PC-3 (cell line): ENCODE measurements around the gene SLC35D3. TPM values are rescaled to one million over a fixed set of nuclear protein-coding genes. Genes with fewer than 3 reads are reported as not detected.

Source experiments
- ATAC-seq: fragments of 200-7000 bp; cut with Tn5 transposase; 2 replicates; pipeline ENCODE4 v1.9.1; 2020; ENCODE audit warnings: mild to moderate bottlenecking, moderate library complexity
- BruUV-seq: library from RNA; stranded (reverse); fragments of 400-500 nt; replicated peaks from 2 replicates; lab custom pipeline; 2021; lab: Mats Ljungman, UMichigan
- CTCF ChIA-PET: fragments of 300-600 bp; sonication (Branson Sonifier 250); formaldehyde crosslinking; loops from one replicate; lab custom pipeline; 2022; ENCODE audit warnings: antibody characterized with exemption; lab: Charles Lee
- POLR2A ChIA-PET: fragments of 300-600 bp; sonication (Branson Sonifier 250); formaldehyde crosslinking; loops from one replicate; lab custom pipeline; 2022; ENCODE audit warnings: antibody characterized with exemption; ENCODE audit not compliant: unreplicated experiment; lab: Charles Lee
- DNase-seq: peaks from one replicate; pipeline ENCODE4 v3.0.0-alpha.2; 2015
- H2AFZ ChIP-seq: fragments of 300-600 bp; sonication (generic); 2 replicates; pipeline ENCODE4 v1.6.0; 2016; ENCODE audit warnings: antibody characterized with exemption, low read length
- H3F3A ChIP-seq: fragments of 300-600 bp; sonication (generic); one replicate; pipeline ENCODE4 v1.6.0; 2017; ENCODE audit warnings: antibody characterized with exemption, low read length, control low read depth, mild to moderate bottlenecking; ENCODE audit not compliant: unreplicated experiment
- H3K27ac ChIP-seq: fragments of 300-600 bp; sonication (generic); 2 replicates; pipeline ENCODE4 v1.5.1; 2016; ENCODE audit warnings: mild to moderate bottlenecking, low read length
- H3K27me3 ChIP-seq: fragments of 300-600 bp; sonication (generic); 2 replicates; pipeline ENCODE4 v1.6.1; 2016; ENCODE audit warnings: low read length, mixed read lengths
- H3K36me3 ChIP-seq: fragments of 300-600 bp; sonication (generic); 2 replicates; pipeline ENCODE4 v1.6.1; 2016; ENCODE audit warnings: low read depth, mixed run types, low read length, mixed read lengths
- H3K4me1 ChIP-seq: fragments of 300-600 bp; sonication (generic); 2 replicates; pipeline ENCODE4 v1.5.1; 2016; ENCODE audit warnings: low read length; ENCODE audit not compliant: insufficient read depth
- H3K4me2 ChIP-seq: fragments of 300-600 bp; sonication (generic); 2 replicates; pipeline ENCODE4 v1.6.0; 2016; ENCODE audit warnings: low read length
- H3K4me3 ChIP-seq: fragments of 300-600 bp; sonication (generic); 2 replicates; pipeline ENCODE4 v1.5.1; 2016; ENCODE audit warnings: mild to moderate bottlenecking, low read length, mixed read lengths
- H3K79me2 ChIP-seq: fragments of 300-600 bp; sonication (generic); 2 replicates; pipeline ENCODE4 v1.6.1; 2017; ENCODE audit warnings: low read length, mixed read lengths
- H3K9ac ChIP-seq: fragments of 300-600 bp; sonication (generic); 2 replicates; pipeline ENCODE4 v1.6.0; 2016; ENCODE audit warnings: mild to moderate bottlenecking, low read length
- H3K9me2 ChIP-seq: fragments of 300-600 bp; sonication (generic); replicated peaks from 2 replicates; pipeline ENCODE4 v1.6.1; 2016; ENCODE audit warnings: mixed run types, low read length, mixed read lengths
- H3K9me3 ChIP-seq: fragments of 300-600 bp; sonication (generic); 2 replicates; pipeline ENCODE4 v1.6.1; 2016; ENCODE audit warnings: low read length, mixed read lengths
- H4K20me1 ChIP-seq: fragments of 300-600 bp; sonication (generic); 2 replicates; pipeline ENCODE4 v1.6.1; 2016; ENCODE audit warnings: low read length, mixed read lengths
- EZH2 ChIP-seq: fragments of 300-600 bp; sonication (generic); IDR thresholded peaks from one replicate; pipeline ENCODE4 v1.6.1; 2017; ENCODE audit warnings: antibody characterized with exemption, mild to moderate bottlenecking, low read length; ENCODE audit not compliant: unreplicated experiment
- EZH2phosphoT487 ChIP-seq: fragments of 300-600 bp; sonication (generic); IDR thresholded peaks from 2 replicates; pipeline ENCODE4 v1.6.1; 2018; ENCODE audit warnings: mild to moderate bottlenecking, antibody characterized with exemption, low read length, borderline replicate concordance
- intact Hi-C: fragments of 100-400 bp; cut with micrococcal nuclease; formaldehyde crosslinking; loops from 2 replicates; pipeline ENCODE4 v1.9.0; 2023
- total RNA-seq: library from RNA; depleted of rRNA; stranded (reverse); fragments of >200 nt; gene quantifications from 2 replicates; pipeline ENCODE4 v1.2.3, GENCODE V29; 2014
- TF ChIP-seq, protein P1 (sequence below): fragments of 300-600 bp; sonication (generic); conservative IDR thresholded peaks from 2 replicates; pipeline ENCODE4 v1.5.1; 2017; ENCODE audit warnings: antibody characterized with exemption, low read depth, mild to moderate bottlenecking, low read length

SLC35D3 gene
- total RNA-seq, 1 experiment from 2014 or later, result not detected

DNA sequence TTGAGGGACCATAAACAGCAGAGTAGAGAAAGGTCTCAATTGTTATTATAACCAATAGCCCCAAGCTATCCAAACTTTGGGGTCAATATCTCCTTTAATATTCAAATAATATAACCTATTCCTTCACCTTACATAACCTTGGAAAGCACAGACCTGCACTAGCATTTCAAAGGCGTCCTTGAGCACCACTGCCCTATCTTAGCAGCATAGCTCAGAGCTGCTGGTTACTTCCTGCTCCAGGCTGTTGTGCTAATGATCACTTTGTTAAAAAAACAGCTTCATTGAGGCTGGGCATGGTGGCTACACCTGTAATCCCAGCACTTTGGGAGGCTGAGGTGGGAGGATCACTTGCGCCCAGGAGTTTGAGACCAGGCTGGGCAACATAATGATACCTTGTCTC lies 10.5 kb downstream of the SLC35D3 start:
- DNase-seq, result no peak
- Histone ChIP-seq H3F3A (no peaks in the 10 kb centered on the region), H3K4me3 (no peak overlapping the region), H3K4me1 (no peaks in the 10 kb centered on the region), H3K36me3 (no peaks in the 10 kb centered on the region), H3K9me2 (no peaks in the 10 kb centered on the region), H2AFZ (no peak overlapping the region), H3K79me2 (no peaks in the 10 kb centered on the region), H3K4me2 (no peak overlapping the region), H4K20me1 (no peaks in the 10 kb centered on the region), H3K9ac (no peak overlapping the region), H3K27ac (no peak overlapping the region), H3K9me3 (no peaks in the 10 kb centered on the region), H3K27me3 (no peaks in the 10 kb centered on the region)
- ATAC-seq, result no peak
- TF ChIP-seq EZH2 (no peak), EZH2phosphoT487 (no peak)
- TF ChIP-seq, protein P1, sequence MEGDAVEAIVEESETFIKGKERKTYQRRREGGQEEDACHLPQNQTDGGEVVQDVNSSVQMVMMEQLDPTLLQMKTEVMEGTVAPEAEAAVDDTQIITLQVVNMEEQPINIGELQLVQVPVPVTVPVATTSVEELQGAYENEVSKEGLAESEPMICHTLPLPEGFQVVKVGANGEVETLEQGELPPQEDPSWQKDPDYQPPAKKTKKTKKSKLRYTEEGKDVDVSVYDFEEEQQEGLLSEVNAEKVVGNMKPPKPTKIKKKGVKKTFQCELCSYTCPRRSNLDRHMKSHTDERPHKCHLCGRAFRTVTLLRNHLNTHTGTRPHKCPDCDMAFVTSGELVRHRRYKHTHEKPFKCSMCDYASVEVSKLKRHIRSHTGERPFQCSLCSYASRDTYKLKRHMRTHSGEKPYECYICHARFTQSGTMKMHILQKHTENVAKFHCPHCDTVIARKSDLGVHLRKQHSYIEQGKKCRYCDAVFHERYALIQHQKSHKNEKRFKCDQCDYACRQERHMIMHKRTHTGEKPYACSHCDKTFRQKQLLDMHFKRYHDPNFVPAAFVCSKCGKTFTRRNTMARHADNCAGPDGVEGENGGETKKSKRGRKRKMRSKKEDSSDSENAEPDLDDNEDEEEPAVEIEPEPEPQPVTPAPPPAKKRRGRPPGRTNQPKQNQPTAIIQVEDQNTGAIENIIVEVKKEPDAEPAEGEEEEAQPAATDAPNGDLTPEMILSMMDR, result no peak
- intact Hi-C loops, result no loop called here
- ChIA-PET CTCF (no interaction called here), POLR2A (no interaction called here)
- BruUV-seq, result no TSS peak

DNA sequence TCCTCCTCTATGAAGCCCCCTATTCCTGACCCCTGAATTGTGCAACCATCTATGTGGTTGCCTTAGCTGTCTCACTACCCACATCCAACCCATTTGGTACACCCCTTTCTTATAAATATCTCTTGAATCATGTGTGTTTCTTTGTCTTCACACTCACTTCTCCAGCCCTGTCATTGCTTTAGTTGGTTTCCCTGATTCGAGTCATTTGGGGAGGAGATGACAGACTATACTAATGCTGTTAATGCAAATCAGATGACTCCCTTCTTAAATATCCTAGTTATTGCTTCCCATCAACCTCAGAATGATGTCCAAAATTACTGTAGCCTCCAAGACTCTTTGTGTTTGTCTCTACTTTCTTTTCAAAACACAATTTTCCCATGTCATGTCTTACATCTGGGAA lies 23.0 kb downstream of the SLC35D3 start:
- H4K20me1 ChIP-seq, result no peaks in the 10 kb centered on the region
- no TSS peak for BruUV-seq
- no peak overlapping the region for H3K4me3 ChIP-seq
- no peak overlapping the region for H3K27ac ChIP-seq
- no peaks in the 10 kb centered on the region for H3K9me3 ChIP-seq
- TF ChIP-seq EZH2 (no peak), EZH2phosphoT487 (no peak)
- TF ChIP-seq, protein P1, result no peak
- no peaks in the 10 kb centered on the region for H3F3A ChIP-seq
- ChIA-PET POLR2A (no interaction called here), CTCF (no interaction called here)
- H2AFZ ChIP-seq, result no peak overlapping the region
- H3K4me2 ChIP-seq, result no peak overlapping the region
- H3K9ac ChIP-seq, result no peak overlapping the region
- no peaks in the 10 kb centered on the region for H3K36me3 ChIP-seq
- intact Hi-C loops, result no loop called here
- H3K4me1 ChIP-seq, result no peaks in the 10 kb centered on the region
- H3K79me2 ChIP-seq, result no peaks in the 10 kb centered on the region
- no peaks in the 10 kb centered on the region for H3K9me2 ChIP-seq
- ATAC-seq (no peak), DNase-seq (no peak)
- H3K27me3 ChIP-seq, result no peaks in the 10 kb centered on the region

DNA sequence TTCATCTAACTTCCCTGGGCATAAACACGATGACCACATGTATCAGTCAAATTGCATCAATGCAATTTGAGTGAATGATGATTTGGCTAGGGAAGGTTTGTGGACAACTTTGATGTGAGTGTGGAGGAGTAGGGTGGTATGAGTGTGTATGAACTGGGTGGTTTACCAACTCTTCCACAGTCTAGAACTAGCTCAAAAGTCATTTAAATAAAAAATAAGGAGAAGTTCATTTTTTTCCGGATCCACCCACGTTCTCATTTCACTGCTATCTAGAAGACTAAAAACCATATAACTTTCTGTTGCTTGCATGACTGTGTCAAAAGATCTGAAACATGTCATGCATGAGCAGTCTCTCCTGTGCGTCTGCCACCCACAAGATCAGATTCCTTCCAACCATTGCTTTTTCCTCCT lies 23.6 kb downstream of the SLC35D3 start:
- Histone ChIP-seq H3K27ac (no peak overlapping the region), H3K4me3 (no peak overlapping the region), H3K9ac (no peak overlapping the region), H3K27me3 (no peaks in the 10 kb centered on the region), H3K4me2 (no peak overlapping the region), H3F3A (no peaks in the 10 kb centered on the region), H3K79me2 (no peaks in the 10 kb centered on the region), H3K9me3 (no peaks in the 10 kb centered on the region), H3K36me3 (no peaks in the 10 kb centered on the region), H4K20me1 (no peaks in the 10 kb centered on the region), H3K9me2 (no peaks in the 10 kb centered on the region), H3K4me1 (no peaks in the 10 kb centered on the region), H2AFZ (no peak overlapping the region)
- intact Hi-C loops, result no loop called here
- ATAC-seq, result no peak
- BruUV-seq, result no TSS peak
- TF ChIP-seq EZH2 (no peak), EZH2phosphoT487 (no peak)
- TF ChIP-seq, protein P1, result no peak
- POLR2A ChIA-PET, result no interaction called here
- CTCF ChIA-PET, result no interaction called here
- no peak for DNase-seq
